Measurements from ENCODE around the gene TMEM184B. TPM values are rescaled to one million over a fixed set of nuclear protein-coding genes. Genes with fewer than 3 reads are reported as not detected.
A peak's percentile ranks its signal among the peaks of the same experiment; 100 is the strongest.

The TMEM184B gene
- total RNA-seq, 1 donor from 2014 or later: 88.0 TPM

DNA sequence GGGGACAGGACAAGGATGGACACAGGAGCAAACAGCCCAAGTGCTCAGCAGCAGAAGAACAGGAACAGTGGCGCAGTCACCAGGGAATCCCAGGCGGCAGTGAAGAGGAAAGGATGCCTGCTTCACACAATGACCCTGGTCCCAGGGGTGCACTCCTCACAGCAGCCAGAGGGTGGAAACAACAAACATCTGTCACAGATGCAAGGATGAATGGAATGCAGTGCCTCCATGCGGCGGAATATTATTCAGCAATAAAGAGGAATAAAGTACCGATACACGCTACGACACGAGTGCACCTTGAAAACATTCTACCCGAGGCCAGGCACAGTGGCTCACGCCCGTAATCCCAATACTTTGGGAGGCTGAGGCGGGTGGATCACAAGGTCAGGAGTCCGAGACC lies 31.7 kb upstream of the TMEM184B start:
- peak overlapping the region; percentile 71 for H3K27ac Mint-ChIP-seq (ENCODE audit: unreplicated experiment)
- H3K36me3 Mint-ChIP-seq (ENCODE audit: unreplicated experiment): peaks cover 46% of the 10 kb centered on the region
- TF ChIP-seq, protein P1, sequence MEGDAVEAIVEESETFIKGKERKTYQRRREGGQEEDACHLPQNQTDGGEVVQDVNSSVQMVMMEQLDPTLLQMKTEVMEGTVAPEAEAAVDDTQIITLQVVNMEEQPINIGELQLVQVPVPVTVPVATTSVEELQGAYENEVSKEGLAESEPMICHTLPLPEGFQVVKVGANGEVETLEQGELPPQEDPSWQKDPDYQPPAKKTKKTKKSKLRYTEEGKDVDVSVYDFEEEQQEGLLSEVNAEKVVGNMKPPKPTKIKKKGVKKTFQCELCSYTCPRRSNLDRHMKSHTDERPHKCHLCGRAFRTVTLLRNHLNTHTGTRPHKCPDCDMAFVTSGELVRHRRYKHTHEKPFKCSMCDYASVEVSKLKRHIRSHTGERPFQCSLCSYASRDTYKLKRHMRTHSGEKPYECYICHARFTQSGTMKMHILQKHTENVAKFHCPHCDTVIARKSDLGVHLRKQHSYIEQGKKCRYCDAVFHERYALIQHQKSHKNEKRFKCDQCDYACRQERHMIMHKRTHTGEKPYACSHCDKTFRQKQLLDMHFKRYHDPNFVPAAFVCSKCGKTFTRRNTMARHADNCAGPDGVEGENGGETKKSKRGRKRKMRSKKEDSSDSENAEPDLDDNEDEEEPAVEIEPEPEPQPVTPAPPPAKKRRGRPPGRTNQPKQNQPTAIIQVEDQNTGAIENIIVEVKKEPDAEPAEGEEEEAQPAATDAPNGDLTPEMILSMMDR (IDR thresholded peaks at IDR 0.05): no peak
- H3K4me3 Mint-ChIP-seq (ENCODE audit: unreplicated experiment): no peak overlapping the region
- DNase-seq (ENCODE audit: extremely low spot score, unreplicated experiment): no peak
- peaks cover 37% of the 10 kb centered on the region for H3K4me1 Mint-ChIP-seq (ENCODE audit: unreplicated experiment)
- no peaks in the 10 kb centered on the region for H3K9me3 Mint-ChIP-seq (ENCODE audit: unreplicated experiment)
- H3K27me3 Mint-ChIP-seq (ENCODE audit: unreplicated experiment): no peaks in the 10 kb centered on the region

DNA sequence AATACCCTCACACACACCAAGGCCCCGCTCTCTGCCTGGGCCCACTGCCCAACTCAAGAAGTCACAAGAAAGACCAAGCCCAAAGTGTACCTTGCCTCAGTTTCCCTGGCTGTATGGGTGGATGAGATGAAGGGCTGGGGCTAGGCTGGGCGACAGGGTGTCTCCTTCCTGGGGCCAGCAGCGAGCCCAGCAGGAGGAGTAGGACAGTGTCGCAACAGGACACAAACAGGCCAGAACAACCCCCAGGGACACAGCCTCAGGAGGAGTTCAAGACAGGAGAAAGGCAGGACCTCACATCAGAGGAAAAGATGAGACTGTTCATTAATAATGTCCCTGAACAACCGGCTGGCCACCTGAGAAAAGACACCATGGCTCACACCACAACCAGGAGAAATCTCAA lies 31.2 kb upstream of the TMEM184B start:
- Mint-ChIP-seq H3K27ac (ENCODE audit: unreplicated experiment) (peak overlapping the region; percentile 18), H3K9me3 (ENCODE audit: unreplicated experiment) (no peaks in the 10 kb centered on the region), H3K27me3 (ENCODE audit: unreplicated experiment) (no peaks in the 10 kb centered on the region), H3K4me3 (ENCODE audit: unreplicated experiment) (no peak overlapping the region), H3K36me3 (ENCODE audit: unreplicated experiment) (peaks cover 46% of the 10 kb centered on the region), H3K4me1 (ENCODE audit: unreplicated experiment) (peaks cover 33% of the 10 kb centered on the region)
- TF ChIP-seq, protein P1 (IDR thresholded peaks at IDR 0.05): no peak
- DNase-seq (ENCODE audit: extremely low spot score, unreplicated experiment): no peak

DNA sequence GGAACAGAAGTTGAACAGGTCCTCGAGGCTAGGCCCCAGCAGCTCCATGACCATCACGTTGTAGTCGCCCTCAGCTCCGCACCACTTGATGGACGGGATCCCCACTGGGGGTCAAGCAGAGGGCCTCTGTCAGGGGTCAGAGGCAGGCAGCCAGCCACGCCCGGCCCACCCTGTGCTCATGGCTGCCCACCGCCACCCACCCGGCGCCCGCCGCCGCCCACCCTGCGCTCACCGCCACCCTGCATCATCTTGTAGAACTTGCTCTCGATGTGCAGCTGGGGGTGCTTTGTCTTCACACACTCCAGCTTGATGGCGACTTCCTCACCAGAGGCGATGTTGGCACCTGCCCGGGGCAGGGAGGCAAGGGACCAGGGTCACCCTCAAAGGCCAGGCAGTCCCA lies 30.1 kb upstream of the TMEM184B start:
- no peak overlapping the region for H3K4me3 Mint-ChIP-seq (ENCODE audit: unreplicated experiment)
- TF ChIP-seq, protein P1 (IDR thresholded peaks at IDR 0.05): no peak
- peaks cover 41% of the 10 kb centered on the region for H3K36me3 Mint-ChIP-seq (ENCODE audit: unreplicated experiment)
- no peak for DNase-seq (ENCODE audit: extremely low spot score, unreplicated experiment)
- H3K27ac Mint-ChIP-seq (ENCODE audit: unreplicated experiment): no peak overlapping the region
- no peaks in the 10 kb centered on the region for H3K27me3 Mint-ChIP-seq (ENCODE audit: unreplicated experiment)
- peaks cover 24% of the 10 kb centered on the region for H3K4me1 Mint-ChIP-seq (ENCODE audit: unreplicated experiment)
- no peaks in the 10 kb centered on the region for H3K9me3 Mint-ChIP-seq (ENCODE audit: unreplicated experiment)

DNA sequence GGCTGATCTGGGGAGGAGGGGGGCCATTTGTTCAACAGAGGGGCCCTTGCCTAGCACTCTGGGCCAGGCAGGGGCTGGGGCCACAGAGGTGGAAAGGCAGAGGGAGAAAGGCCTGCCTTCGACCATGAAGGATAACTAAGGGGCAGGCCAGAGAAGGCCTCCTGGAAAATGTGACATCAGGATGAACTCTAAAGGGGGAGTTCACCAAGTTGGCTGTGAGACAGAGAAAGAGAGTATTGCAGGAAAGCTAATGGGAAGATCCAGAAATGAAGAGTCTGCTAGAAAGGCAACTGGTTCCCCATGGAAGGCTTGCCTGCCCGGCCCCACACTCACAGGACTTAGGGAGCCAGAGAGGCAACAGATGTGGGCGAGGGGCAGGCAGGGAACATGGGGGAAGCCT lies 28.1 kb upstream of the TMEM184B start:
- TF ChIP-seq, protein P1 (IDR thresholded peaks at IDR 0.05): no peak
- H3K4me1 Mint-ChIP-seq (ENCODE audit: unreplicated experiment): peaks cover 20% of the 10 kb centered on the region
- DNase-seq (ENCODE audit: extremely low spot score, unreplicated experiment): no peak
- peaks cover 46% of the 10 kb centered on the region for H3K36me3 Mint-ChIP-seq (ENCODE audit: unreplicated experiment)
- H3K27me3 Mint-ChIP-seq (ENCODE audit: unreplicated experiment): no peaks in the 10 kb centered on the region
- no peak overlapping the region for H3K27ac Mint-ChIP-seq (ENCODE audit: unreplicated experiment)
- H3K9me3 Mint-ChIP-seq (ENCODE audit: unreplicated experiment): no peaks in the 10 kb centered on the region
- H3K4me3 Mint-ChIP-seq (ENCODE audit: unreplicated experiment): no peak overlapping the region

DNA sequence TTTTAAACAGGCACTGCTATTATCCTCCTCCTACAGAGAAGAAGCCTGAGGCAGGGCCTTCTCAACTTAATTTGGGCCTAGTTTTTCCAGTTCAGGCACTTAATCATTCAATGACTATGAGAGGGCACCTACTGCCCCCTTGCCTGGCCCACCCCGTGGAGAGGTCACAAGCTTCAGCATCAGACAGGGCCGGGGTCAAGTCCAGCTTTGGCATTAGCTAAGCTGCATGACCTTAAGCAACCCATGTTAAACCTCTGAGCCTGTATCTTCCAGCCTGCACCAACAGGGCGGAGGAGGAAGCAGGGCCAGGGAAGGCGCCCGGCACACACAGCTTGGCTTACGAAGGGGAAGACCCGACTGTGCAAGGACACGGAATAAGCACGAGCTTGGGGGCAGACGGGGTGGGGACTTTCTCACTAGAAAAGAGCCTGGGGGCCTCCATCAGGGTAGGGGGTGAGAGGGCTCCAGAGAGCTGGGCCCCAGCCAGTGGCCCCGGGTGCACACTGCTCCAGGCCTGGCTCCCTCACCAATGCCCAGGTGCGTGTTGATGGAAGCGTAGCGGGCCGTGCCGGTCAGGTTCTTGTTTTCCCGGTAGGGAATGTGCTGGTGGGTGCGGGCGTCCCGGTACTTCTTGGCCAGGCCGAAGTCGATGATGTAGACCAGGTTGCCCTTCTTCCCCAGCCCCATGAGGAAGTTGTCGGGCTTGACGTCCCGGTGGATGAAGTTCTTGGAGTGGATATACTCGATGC lies 27.6 kb upstream of the TMEM184B start:
- Mint-ChIP-seq H3K4me1 (ENCODE audit: unreplicated experiment) (peaks cover 14% of the 10 kb centered on the region), H3K9me3 (ENCODE audit: unreplicated experiment) (no peaks in the 10 kb centered on the region), H3K27ac (ENCODE audit: unreplicated experiment) (no peak overlapping the region), H3K36me3 (ENCODE audit: unreplicated experiment) (peaks cover 46% of the 10 kb centered on the region), H3K4me3 (ENCODE audit: unreplicated experiment) (no peak overlapping the region), H3K27me3 (ENCODE audit: unreplicated experiment) (no peaks in the 10 kb centered on the region)
- TF ChIP-seq, protein P1 (IDR thresholded peaks at IDR 0.05): no peak
- DNase-seq (ENCODE audit: extremely low spot score, unreplicated experiment): no peak

Measured in osteocyte (in vitro differentiated cells).